Gastroesophageal sphincter (tissue), 4 donors: ENCODE measurements around the gene ZBTB16. TPM values are rescaled to one million over a fixed set of nuclear protein-coding genes. Genes with fewer than 3 reads are reported as not detected.

ENCODE experiments used
- ATAC-seq: fragments of 150-250 bp; one replicate; pipeline ENCODE4 v1.9.1; 2016; ENCODE audit warnings: mild to moderate bottlenecking, moderate library complexity
- H3K27ac ChIP-seq, 4 donors: fragments of 200-600 bp; sonication (generic) in 3 of 4; 1 replicate in 3 of 4; 2 replicates in 1 of 4; pipeline ENCODE4 v1.5.1; 2016 to 2019
- H3K27me3 ChIP-seq: fragments of 200-600 bp; sonication (generic); one replicate; pipeline ENCODE4 v1.5.1; 2019
- H3K36me3 ChIP-seq, 2 donors: fragments of 200-600 bp; sonication (generic); one replicate each; pipeline ENCODE4 v1.5.1; 2019; ENCODE audit warnings: control low read depth in 1 of 2
- H3K4me1 ChIP-seq, 3 donors: fragments of 200-600 bp; sonication (generic); 1 replicate in 2 of 3; 2 replicates in 1 of 3; pipeline ENCODE4 v1.5.1; 2016 to 2019; ENCODE audit warnings: control low read depth in 2 of 3
- H3K4me3 ChIP-seq, 2 donors: fragments of 200-600 bp; sonication (generic); one replicate each; pipeline ENCODE4 v1.5.1; 2019; ENCODE audit warnings: mild to moderate bottlenecking in 1 of 2, moderate library complexity in 1 of 2
- H3K9me3 ChIP-seq, 3 donors: fragments of 200-600 bp; sonication (generic); one replicate each; pipeline ENCODE4 v1.5.1; 2017 to 2019; ENCODE audit warnings: control low read depth in 2 of 3
- EP300 ChIP-seq: sonication (generic); formaldehyde crosslinking; IDR thresholded peaks from one replicate; pipeline ENCODE4 v1.6.1; 2017; ENCODE audit warnings: antibody characterized with exemption, mild to moderate bottlenecking
- POLR2A ChIP-seq, 2 donors: fragments of 450-650 bp; IDR thresholded peaks; one replicate each; pipeline ENCODE4 v1.6.1; 2017; ENCODE audit warnings: antibody characterized with exemption in 2 of 2, mild to moderate bottlenecking in 2 of 2, moderate library complexity in 1 of 2
- POLR2AphosphoS5 ChIP-seq: sonication (generic); formaldehyde crosslinking; IDR thresholded peaks from one replicate; pipeline ENCODE4 v1.6.1; 2017; ENCODE audit warnings: antibody characterized with exemption
- WGBS, 2 donors: methylation state at CpG; one replicate each; pipeline ENCODE4 v1.1.5; 2018; ENCODE audit warnings: low coverage in 1 of 2; 5-methylcytosine and 5-hydroxymethylcytosine counted together
- total RNA-seq, 4 donors: library from RNA; depleted of rRNA; stranded (reverse); fragments of >200 nt; gene quantifications; one replicate each; pipeline ENCODE4 v1.1.0, GENCODE V29; 2016
- TF ChIP-seq, protein P1 (sequence below), 4 experiments: fragments of 200-600 bp in 2 of 4; fragments of 450-650 bp in 2 of 4; sonication (generic) in 1 of 4; IDR thresholded peaks; one replicate each; pipeline ENCODE4 v1.5.1; 2017 to 2019; ENCODE audit warnings: antibody characterized with exemption in 4 of 4, mild to moderate bottlenecking in 2 of 4, moderate library complexity in 2 of 4

The ZBTB16 gene
- total RNA-seq, 4 donors from 2014 or later: 153 to 284 (median 232) TPM

GRCh38 chr11:114077482-114078305 lies 18.2 kb downstream of the ZBTB16 start:
- TF ChIP-seq POLR2AphosphoS5: no peak
- H3K27me3 ChIP-seq: no peaks in the 10 kb centered on the region
- peaks cover 0 to 96% of the 10 kb centered on the region in 2 donors for H3K36me3 ChIP-seq
- peaks cover 53 to 100% (median 84%) of the 10 kb centered on the region in 3 donors for H3K4me1 ChIP-seq
- H3K4me3 ChIP-seq: peak overlapping the region in 1 of 2 donors; percentile 28
- 92 to 93% methylated on average over 3 to 8 of the region's 9 CpGs for WGBS, 2 donors
- peak overlapping the region in 3 of 4 donors; percentile 61 to 66 (median 66) for H3K27ac ChIP-seq
- no peaks in the 10 kb centered on the region for H3K9me3 ChIP-seq
- no peak for ATAC-seq

GRCh38 chr11:114078423-114078822 lies 18.9 kb downstream of the ZBTB16 start:
- Histone ChIP-seq H3K36me3 (peaks cover 0 to 96% of the 10 kb centered on the region in 2 donors), H3K4me3 (peak overlapping the region in 1 of 2 donors; percentile 28), H3K27me3 (no peaks in the 10 kb centered on the region), H3K9me3 (no peaks in the 10 kb centered on the region), H3K27ac (peak overlapping the region in 3 of 4 donors; percentile 61 to 66 (median 66)), H3K4me1 (peaks cover 53 to 100% (median 86%) of the 10 kb centered on the region in 3 donors)
- WGBS, 2 donors: 94 to 100% methylated on average over 2 to 4 of the region's 4 CpGs
- TF ChIP-seq, protein P1, sequence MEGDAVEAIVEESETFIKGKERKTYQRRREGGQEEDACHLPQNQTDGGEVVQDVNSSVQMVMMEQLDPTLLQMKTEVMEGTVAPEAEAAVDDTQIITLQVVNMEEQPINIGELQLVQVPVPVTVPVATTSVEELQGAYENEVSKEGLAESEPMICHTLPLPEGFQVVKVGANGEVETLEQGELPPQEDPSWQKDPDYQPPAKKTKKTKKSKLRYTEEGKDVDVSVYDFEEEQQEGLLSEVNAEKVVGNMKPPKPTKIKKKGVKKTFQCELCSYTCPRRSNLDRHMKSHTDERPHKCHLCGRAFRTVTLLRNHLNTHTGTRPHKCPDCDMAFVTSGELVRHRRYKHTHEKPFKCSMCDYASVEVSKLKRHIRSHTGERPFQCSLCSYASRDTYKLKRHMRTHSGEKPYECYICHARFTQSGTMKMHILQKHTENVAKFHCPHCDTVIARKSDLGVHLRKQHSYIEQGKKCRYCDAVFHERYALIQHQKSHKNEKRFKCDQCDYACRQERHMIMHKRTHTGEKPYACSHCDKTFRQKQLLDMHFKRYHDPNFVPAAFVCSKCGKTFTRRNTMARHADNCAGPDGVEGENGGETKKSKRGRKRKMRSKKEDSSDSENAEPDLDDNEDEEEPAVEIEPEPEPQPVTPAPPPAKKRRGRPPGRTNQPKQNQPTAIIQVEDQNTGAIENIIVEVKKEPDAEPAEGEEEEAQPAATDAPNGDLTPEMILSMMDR (IDR thresholded peaks at IDR 0.05): no peak
- TF ChIP-seq POLR2A (IDR thresholded peaks at IDR 0.05) (no peak), EP300 (no peak), POLR2AphosphoS5 (no peak)
- no peak for ATAC-seq

- peaks cover 0 to 94% of the 10 kb centered on the region in 2 donors for H3K36me3 ChIP-seq
- peak; percentile 36 for ATAC-seq
These were observed 20.1 kb downstream of the ZBTB16 start for GRCh38 chr11:114079511-114080065.

GRCh38 chr11:114080219-114080618 lies 20.7 kb downstream of the ZBTB16 start:
- peak overlapping the region in 1 of 2 donors; percentile 28 for H3K4me3 ChIP-seq
- H3K4me1 ChIP-seq: peaks cover 70 to 100% (median 84%) of the 10 kb centered on the region in 3 donors
- 50 to 53% methylated on average over 5 of the region's 5 CpGs for WGBS, 2 donors
- ATAC-seq: peak; percentile 9
- no peaks in the 10 kb centered on the region for H3K27me3 ChIP-seq
- peak overlapping the region; percentile 1 to 66 (median 64) for H3K27ac ChIP-seq
- peak; percentile 42 for TF ChIP-seq POLR2AphosphoS5
- TF ChIP-seq, protein P1 (IDR thresholded peaks at IDR 0.05): no peak
- no peaks in the 10 kb centered on the region for H3K9me3 ChIP-seq
- H3K36me3 ChIP-seq: peaks cover 0 to 94% of the 10 kb centered on the region in 2 donors

More at GRCh38 chr11:114079511-114080065, 20.1 kb downstream of the ZBTB16 start:
- H3K4me3 ChIP-seq: peak overlapping the region; percentile 4 to 28
- H3K9me3 ChIP-seq: no peaks in the 10 kb centered on the region
- H3K4me1 ChIP-seq: peaks cover 65 to 100% (median 86%) of the 10 kb centered on the region in 3 donors
- peak overlapping the region; percentile 1 to 66 (median 64) for H3K27ac ChIP-seq
- no peaks in the 10 kb centered on the region for H3K27me3 ChIP-seq
- WGBS, 2 donors: 48 to 79% methylated on average over 4 of the region's 6 CpGs
- peak; percentile 11 for TF ChIP-seq POLR2AphosphoS5
- no peak for TF ChIP-seq EP300

GRCh38 chr11:114080769-114081168 lies 21.3 kb downstream of the ZBTB16 start:
- TF ChIP-seq POLR2AphosphoS5 (no peak), EP300 (no peak), POLR2A (IDR thresholded peaks at IDR 0.05) (no peak)
- TF ChIP-seq, protein P1 (IDR thresholded peaks at IDR 0.05): no peak
- ATAC-seq: no peak
- no peaks in the 10 kb centered on the region for H3K9me3 ChIP-seq
- no peaks in the 10 kb centered on the region for H3K27me3 ChIP-seq
- H3K36me3 ChIP-seq: peaks cover 0 to 93% of the 10 kb centered on the region in 2 donors
- H3K4me1 ChIP-seq: peaks cover 73 to 100% (median 84%) of the 10 kb centered on the region in 3 donors
- 80 to 93% methylated on average over 3 of the region's 3 CpGs for WGBS, 2 donors
- H3K4me3 ChIP-seq: peak overlapping the region in 1 of 2 donors; percentile 28
- peak overlapping the region; percentile 31 to 66 (median 64) for H3K27ac ChIP-seq
